Subcutaneous adipose tissue (tissue), 4 donors: Measurements from ENCODE around the gene HMGCR. TPM values are rescaled to one million over a fixed set of nuclear protein-coding genes. Genes with fewer than 3 reads are reported as not detected.

ENCODE experiments used
- total RNA-seq, 4 donors: library from RNA; depleted of rRNA; stranded (reverse); fragments of >200 nt; gene quantifications; one replicate each; pipeline ENCODE4 v1.1.0, GENCODE V29; 2016
- TF ChIP-seq, protein P1 (sequence below): fragments of 450-650 bp; IDR thresholded peaks from one replicate; pipeline ENCODE4 v1.5.1; 2016; ENCODE audit warnings: low read depth, mild to moderate bottlenecking, control low read depth, antibody characterized with exemption, moderate library complexity

HMGCR gene
- total RNA-seq, 4 donors from 2014 or later: 7.2 to 25.5 (median 13.1) TPM

DNA sequence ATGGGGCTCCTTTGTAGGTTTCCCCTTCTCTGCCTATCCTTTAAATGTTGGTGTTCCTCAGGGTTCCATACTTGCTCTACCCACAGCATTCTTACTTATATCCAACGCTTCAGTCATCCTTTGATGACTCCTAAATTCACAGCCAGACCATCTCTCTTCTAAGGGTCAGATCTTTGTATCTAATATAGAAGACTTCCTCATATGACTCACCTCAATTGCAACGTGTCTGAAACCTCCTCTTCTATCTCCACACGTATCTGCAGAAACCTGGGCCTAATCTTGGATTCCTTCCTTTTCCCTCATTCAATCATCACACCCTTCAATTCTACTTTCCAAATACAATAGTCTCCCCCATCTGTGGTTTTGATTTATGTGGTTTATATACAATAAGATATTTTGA, 68.3 kb downstream of the HMGCR start:
- TF ChIP-seq, protein P1, sequence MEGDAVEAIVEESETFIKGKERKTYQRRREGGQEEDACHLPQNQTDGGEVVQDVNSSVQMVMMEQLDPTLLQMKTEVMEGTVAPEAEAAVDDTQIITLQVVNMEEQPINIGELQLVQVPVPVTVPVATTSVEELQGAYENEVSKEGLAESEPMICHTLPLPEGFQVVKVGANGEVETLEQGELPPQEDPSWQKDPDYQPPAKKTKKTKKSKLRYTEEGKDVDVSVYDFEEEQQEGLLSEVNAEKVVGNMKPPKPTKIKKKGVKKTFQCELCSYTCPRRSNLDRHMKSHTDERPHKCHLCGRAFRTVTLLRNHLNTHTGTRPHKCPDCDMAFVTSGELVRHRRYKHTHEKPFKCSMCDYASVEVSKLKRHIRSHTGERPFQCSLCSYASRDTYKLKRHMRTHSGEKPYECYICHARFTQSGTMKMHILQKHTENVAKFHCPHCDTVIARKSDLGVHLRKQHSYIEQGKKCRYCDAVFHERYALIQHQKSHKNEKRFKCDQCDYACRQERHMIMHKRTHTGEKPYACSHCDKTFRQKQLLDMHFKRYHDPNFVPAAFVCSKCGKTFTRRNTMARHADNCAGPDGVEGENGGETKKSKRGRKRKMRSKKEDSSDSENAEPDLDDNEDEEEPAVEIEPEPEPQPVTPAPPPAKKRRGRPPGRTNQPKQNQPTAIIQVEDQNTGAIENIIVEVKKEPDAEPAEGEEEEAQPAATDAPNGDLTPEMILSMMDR: no peak

Other genes starting within 250 kb of the HMGCR start
- under 1 TPM; 0.17 to 0.49 (median 0.30) TPM for gene ANKRD31, start 100.3 kb upstream of the HMGCR start, total RNA-seq
- gene CERT1, start 174.4 kb downstream of the HMGCR start, total RNA-seq: 100 to 1,000 TPM in 1 of 4 donors, 10 to 100 TPM in 3; 77.6 to 106 (median 86.1) TPM
- 10 to 100 TPM; 34.5 to 60.0 (median 45.0) TPM for gene POLK, start 174.7 kb downstream of the HMGCR start, total RNA-seq